Skin epidermis (tissue), 12 donors: ENCODE results near the gene IGF1.
"Not testable (repeated sequence)": the region's sequence is repeated elsewhere in the genome, so short reads cannot be mapped to it uniquely, and the experiment has no call there.

Experiments used
- H3K27ac ChIP-seq, 21 experiments: fragments of 200-600 bp; sonication (generic) in 11 of 21; one replicate each; pipeline ENCODE4 v1.5.0; 2020; ENCODE audit warnings: mild to moderate bottlenecking in 3 of 21, inconsistent platforms in 2 of 21, moderate library complexity in 2 of 21
- H3K4me3 ChIP-seq, 7 experiments: fragments of 200-600 bp; sonication (generic) in 2 of 7; one replicate each; pipeline ENCODE4 v1.5.0; 2020; ENCODE audit warnings: inconsistent platforms in 2 of 7, mild to moderate bottlenecking in 2 of 7, moderate library complexity in 1 of 7

The IGF1 gene

DNA sequence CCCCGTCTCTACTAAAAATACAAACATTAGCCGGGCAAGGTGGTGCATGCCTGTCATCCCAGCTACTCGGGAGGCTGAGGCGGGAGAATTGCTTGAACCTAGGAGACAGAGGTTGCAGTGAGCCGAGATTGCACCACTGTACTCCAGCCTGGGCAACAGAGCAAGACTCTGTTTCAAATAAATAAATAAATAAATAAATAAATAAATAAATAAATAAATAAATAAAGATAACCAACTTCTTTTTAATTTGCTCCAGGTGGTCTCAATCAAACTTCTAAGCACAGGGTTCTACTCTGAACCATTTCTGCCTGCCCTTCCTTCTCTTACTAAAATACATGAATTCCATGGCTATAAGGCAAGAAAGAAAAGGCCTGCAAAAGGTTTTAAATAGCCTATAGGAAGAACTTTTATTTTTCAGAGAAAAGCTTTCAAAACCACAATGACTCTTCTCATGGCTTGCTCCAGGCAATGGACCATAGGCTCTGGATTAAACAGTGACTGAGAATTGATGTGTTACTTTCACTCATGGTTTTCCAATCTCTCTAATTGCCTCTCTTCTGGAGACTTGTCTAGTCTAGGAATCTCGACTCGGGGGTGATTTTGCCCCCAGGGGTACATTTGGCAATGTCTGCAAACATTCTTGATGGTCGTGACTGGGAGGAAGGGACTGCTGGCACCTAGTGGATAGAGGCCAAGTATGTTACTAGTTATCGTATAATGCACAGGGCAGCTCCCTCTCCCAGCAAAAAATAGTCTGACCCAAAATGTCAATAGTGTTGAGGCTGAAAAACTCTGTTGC, 14.4 kb downstream of the IGF1 start:
- Histone ChIP-seq H3K4me3 (no peak overlapping the region), H3K27ac (no peak overlapping the region)

DNA sequence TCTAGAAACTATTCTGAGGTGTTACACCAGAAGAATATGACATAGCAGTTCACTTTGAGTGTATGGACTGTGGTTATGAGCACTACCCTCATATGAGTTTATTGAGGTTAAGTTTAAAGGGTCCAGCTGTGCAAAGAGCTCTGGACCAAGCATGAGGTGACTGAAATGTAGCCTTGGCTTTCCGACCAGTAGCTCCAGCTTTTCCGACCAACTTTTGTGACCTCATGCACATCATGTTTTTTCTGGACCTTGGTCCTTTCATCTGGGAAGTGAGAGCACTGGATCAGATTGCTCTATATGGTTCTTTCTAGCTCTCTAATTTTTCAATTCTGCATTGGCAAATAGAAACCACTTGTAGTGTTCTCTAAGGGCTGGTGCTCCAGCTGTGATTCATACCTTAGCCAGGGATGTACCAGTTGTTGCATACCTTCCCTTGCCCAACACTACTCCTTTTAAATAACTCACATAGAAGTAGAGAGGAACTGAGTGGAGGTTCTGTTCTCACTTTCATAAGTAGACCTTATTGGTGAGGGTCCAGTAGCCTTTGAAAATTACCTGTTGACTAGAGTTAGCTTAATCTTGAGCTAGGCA, 16.6 kb downstream of the IGF1 start:
- Histone ChIP-seq H3K4me3 (no peak overlapping the region), H3K27ac (no peak overlapping the region)

DNA sequence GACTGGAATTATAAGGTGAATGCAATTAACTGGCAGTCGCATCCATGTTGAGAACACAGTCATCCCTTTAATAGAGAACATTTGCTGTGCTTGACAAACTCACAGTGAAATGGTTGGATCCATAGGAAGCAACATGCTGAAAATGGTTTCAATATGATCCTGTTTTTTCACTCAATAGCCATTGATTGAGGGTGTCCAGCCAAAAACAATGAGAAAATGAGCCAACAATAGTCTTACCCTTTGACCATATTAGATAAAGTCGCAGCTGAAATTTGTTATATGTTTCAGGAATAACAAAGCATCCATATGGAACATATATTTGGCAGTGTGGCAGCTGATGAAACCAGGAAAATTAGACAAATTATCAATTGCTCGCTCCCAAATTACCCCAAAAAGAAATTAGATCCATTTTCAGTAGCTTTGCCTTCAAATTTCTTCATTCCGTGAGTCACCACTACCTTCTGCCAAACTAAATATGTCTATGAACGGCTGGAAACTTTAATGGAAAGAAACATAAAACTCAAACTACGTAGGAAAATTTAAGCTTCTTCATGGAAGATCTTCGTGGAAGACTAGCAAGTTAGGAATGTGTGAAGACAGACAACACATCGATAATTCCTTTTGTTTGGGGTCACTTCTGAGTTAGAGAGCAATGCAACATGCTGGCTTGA, 17.4 kb downstream of the IGF1 start:
- Histone ChIP-seq H3K27ac (no peak overlapping the region), H3K4me3 (no peak overlapping the region)

DNA sequence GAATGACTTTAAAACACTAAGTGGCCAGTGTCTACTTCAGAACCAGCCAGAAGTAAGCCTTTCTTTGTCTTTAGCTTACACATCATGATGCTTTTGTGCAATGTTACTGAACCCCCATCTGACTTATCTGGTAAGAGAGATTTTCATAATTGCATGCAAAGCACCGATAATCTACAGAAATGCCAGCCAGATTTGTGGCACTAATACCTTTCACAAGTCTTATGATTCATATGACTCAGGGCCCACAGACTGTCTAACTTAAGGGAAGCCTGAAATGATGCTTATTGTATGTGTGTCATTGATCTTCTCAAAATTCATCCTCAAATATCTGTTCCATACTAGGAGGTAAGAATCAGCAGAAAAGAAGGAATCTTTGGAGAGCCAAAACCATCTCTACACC, 18.0 kb downstream of the IGF1 start:
- no peak overlapping the region for H3K4me3 ChIP-seq
- no peak overlapping the region for H3K27ac ChIP-seq

DNA sequence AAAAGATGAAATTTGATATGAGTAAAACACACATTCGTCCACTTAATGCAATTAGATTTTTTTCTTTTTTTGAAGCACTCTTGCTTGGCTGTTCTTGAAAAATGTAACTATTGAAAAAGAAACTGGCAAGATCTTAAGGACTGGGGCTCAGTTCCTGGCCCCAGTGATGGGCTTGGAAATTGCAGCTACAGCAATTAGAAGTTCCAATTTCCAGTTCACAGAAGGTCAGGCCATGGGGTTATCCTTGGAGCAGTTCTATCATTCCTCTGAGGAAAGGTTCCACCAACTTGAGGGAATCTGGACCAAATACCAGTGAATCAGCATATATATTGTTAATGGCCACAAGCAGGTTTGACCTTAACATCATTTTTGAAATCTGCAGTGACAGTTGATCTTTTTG, 18.9 kb downstream of the IGF1 start:
- Histone ChIP-seq H3K27ac (no peak overlapping the region), H3K4me3 (no peak overlapping the region)

DNA sequence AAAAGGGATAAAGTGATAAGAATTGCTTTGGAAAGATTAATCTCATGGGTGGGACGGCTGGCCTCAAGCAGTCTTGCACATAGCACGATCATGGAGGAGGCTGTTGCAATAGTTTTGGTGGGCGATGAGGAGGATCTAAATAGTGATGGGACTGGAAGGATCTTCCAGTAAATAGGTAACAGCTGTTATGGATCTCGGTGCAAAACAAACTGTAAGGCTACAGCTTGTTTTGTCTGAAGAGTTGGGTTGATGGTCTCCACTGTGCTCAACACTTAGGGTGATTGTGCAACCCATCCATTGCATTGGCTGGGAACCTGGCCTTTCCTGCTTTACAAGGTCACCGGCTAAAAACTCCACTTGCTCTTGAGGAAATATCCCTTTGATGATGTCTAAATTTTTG, 21.0 kb downstream of the IGF1 start:
- Histone ChIP-seq H3K4me3 (no peak overlapping the region), H3K27ac (no peak overlapping the region)

DNA sequence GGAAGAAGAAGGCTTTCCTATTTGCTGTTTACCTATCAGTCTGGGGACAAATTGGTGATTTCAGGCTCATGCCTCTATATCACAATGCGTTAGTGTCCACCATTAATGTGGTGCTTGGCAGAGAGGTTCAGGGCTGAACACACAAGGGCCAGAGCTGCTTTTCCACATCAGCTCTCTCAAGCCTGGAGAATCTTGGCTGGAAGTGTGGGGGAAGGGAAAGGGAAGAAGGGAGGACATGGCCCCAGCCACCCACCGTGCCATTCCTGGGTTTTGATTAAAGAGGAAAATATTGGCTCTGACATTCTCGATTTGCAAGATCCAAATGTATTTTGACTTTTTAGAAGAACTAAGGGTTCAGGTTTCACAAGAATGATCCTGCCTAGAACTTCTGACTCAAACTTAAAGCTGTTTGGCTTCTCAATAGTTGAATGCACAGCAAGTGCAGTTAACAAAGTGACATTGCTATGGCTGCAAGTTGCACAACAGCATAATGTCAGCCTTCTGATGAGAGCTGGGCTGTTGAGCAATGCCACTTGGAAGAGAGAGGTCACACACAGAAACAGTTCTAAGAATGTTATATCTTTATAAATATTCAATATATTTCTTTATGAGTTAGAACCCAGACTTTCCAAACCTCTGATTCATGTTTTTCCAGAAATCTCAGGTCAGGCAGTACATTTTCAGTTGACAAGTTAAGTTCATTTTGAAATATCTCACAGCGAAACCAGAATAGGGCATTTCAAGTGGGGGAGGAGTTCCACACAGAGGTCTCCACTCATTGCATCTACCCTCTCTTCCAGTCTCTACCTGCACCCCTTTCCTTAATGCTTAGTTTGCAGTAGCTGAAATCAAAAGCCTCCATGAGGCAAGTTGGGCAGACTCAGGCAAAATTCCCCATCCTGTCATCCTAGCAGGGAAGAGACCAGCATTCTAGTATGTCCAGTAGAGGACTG, 25.3 kb downstream of the IGF1 start:
- Histone ChIP-seq H3K27ac (no peak overlapping the region), H3K4me3 (no peak overlapping the region)

DNA sequence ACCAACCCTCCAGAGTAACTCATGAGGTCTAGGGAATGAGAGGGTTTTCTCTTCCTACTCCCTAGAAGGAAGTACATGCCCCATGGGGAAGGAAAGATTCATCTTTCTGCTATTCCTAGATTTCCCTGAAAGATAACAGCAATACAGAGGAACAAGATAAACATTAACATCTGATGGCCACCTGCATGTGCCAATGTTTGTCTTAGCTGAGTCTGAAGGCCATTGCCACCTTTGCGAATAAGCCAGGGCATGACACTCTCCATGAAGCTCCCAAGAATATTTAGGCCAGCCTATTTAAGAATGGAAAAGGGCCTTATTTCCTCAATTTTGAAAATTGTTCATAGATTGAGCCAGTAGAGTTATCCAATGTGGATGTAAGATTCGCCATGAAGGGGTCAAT, 26.0 kb downstream of the IGF1 start:
- H3K4me3 ChIP-seq: no peak overlapping the region
- no peak overlapping the region for H3K27ac ChIP-seq

DNA sequence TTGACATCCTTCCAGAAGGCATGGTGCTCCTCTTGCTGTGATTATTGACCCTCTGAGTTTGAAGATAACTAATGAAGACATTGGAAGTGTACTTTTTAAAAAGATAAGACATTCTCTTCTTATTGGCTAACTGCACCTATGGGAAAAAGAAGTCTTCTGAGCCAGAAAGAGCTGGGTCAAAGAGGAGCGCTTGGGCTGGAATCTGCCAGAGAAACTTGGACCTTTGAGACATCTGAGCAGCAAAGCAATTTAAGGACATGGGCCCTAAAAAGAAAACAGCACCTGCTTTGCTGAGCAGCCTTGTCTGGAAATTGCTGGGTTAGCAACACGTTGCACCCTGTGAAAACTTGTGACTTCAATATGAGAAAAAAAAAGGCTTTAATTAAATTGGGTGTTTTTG, 27.8 kb downstream of the IGF1 start:
- Histone ChIP-seq H3K27ac (no peak overlapping the region), H3K4me3 (no peak overlapping the region)

DNA sequence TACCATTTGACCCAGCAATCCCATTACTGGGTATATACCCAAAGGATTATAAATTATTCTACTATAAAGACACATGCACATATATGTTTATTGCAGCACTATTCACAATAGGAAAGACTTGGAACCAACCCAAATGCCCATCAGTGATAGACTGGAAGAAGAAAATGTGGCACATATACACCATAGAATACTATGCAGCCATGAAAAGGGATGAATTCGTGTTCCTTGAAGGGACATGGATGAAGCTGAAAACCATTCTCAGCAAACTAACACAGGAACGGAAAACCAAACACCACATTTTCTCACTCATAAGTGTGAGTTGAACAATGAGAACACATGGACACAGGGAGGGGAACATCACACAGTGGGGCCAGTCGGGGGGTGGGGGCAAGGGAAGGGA, 31.3 kb downstream of the IGF1 start:
- not testable (repeated sequence) for H3K4me3 ChIP-seq, H3K27ac ChIP-seq

DNA sequence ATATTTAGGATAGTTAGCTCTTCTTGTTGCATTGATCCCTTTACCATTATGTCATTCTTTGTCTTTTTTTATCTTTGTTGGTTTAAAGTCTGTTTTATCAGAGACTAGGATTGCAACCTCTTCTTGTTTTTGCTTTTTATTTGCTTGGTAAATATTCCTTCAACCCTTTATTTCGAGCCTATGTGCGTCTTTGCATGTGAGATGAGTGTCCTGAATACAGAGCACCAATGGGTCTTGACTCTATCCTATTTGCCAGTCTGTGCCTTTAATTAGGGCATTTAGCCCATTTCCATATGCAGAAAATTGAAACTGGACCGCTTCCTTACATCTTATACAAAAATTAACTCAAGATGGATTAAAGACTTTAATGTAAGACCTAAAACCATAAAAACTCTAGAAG, 32.9 kb downstream of the IGF1 start:
- H3K4me3 ChIP-seq, H3K27ac ChIP-seq: not testable (repeated sequence)

DNA sequence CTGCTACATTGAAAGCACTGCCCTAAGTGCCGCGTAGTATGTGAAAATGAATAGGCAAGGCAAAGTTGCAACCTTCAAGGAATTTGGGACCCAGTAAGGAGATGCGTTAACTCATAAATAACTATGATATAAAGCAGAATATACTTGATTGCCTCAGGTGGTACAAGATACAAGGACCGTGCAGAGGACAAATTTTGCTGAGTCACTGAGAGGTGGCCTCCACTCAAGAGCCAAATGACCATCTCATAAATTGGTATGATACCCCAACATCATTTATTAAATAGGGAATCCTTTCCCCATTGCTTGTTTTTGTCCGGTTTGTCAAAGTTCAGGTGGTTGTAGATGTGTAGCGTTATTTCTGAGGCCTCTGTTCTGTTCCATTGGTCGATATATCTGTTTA, 35.7 kb downstream of the IGF1 start:
- H3K27ac ChIP-seq: no peak overlapping the region
- H3K4me3 ChIP-seq: no peak overlapping the region

DNA sequence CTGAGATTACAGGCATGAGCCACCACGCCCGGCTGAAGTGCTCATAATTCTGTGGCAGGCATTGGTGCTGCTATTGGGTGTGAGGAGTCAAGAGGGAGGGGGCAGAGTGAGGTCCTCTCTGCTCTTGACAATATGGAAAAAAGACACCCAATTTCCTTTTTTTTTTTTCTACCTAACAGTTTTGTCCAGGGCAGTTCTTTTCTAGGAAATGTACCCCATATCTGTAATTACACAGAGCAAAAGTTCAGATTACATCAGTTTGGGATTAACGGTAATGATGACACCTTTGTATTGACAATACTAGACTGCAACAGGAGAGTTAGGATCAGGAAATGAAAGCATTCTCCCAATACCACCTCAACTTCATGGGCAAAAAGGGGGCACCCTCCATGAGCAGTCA, 36.3 kb downstream of the IGF1 start:
- H3K27ac ChIP-seq: no peak overlapping the region
- H3K4me3 ChIP-seq: no peak overlapping the region

DNA sequence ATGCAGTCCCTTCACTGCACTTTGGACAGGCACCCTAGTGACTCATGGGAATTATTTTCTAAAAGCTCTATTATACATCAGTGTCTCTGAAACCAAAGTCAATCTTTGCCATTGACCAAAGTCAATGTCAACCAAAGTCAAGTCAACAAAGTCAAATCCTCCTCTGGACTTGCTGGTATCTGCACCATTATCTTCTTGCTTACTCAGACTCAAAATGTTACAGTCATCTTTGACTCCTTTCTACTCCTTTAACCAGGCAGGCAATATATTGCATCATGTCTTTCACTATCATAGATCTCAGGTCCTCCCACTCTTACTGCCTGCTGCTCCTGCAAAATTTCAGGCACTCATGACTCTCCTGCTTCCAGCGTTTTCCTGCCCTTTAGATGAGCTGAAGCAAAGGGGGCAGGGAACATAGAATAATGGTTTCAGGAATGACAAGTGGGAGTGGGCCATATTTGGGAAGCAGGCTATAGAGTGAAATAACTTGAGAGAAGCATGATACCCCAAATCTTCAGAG, 39.2 kb downstream of the IGF1 start:
- Histone ChIP-seq H3K4me3 (no peak overlapping the region), H3K27ac (no peak overlapping the region)

DNA sequence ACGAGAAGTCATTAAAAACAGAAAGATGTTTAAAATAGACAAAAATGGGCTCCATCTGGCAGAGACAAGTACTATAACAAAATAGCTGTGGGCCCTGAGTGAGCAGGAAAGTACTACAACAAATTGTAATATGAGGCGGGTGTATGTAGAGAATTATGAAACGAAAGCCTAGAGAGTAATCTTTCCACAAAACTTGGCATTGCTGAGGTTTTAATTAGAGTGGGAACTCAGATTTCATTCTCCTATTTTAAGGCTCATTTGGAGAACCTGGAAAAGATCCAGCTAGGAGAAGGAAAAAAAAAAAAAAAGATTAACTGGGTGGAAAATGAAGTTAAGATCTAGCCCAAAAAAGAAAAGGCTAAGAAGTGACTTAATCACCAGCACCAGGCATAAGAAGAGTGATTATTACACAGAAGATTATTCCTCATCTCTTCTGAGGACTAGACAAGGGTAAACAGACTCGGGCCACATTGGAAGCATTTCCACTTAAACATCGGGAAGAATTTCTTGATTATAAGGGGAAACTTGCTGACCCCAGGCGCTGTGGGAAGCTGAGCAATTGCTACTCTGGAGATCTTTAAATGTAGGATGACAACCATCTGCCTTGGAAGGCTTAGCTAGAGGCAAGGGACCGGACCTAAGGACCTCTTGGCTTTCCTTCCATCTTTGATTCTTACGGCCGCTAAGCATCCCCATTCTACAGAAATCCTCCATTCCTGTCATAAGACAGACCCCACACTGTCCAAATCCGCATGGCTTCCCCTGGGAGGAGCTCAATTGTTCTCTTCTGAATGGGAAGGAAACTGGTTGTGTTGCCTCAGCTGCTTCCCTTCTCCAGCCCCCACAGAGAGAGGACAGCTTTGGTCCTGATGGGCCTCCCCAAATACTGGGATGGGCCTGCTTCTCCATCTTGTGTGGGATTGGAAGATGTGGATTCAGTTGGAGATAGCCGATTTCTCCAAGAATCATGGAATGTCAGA, 40.6 kb downstream of the IGF1 start:
- H3K27ac ChIP-seq: no peak overlapping the region
- no peak overlapping the region for H3K4me3 ChIP-seq

DNA sequence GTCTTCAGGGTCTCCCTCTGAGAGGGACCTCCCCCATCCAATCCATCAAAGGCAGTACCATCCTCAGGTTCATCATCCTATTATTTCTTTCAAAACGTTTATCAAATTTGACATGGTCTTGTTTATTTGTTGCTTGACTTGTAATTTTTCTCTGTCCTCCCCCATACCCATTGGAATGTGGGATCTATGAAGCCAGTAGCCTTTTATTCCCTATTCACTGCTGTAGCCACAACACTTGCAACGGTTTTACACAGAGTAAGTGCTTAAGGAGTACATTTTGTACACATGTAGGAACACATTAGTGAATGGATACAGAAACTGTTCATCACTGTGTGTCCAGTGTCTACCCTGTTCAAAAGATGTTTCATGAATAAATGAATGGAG, 41.5 kb downstream of the IGF1 start:
- H3K27ac ChIP-seq: no peak overlapping the region

DNA sequence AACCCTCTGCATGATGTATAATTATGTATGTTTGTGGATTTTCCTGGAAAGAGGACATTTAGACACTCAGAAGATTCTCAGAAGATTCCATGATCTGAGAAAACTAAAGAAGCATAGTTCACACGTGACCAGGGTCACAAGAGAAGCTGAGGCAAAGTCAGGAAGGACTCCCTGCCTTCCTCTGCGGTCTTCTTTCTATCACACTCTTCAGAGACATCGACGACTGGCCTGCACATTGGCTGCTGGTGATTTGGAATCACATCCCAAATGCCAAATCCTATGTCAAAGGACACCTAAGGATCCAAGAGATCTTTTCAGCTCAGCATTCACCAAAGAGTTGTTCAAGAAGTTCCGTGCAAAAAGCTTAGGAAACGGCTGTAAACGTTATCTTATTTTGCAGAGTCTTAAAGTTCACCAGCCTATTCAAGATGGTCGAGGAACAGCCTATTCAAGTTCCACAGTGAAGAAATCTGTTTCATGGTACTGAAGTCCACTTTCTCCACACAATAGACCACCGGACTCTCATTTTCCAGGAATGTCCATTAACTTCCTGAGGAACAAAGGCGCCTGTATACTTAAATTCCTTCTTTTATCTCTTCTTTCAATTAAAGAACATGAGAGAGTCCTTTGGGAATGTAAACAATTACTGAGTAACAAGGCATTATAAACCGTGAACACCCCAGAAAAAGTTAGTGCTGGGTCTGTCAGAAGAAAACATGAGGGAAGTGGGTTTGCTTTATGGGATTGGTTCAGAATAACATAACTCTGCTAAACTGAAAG, 42.1 kb downstream of the IGF1 start:
- Histone ChIP-seq H3K4me3 (no peak overlapping the region), H3K27ac (no peak overlapping the region)

More for the DNA sequence above, 41.5 kb downstream of the IGF1 start:
- no peak overlapping the region for H3K4me3 ChIP-seq

DNA sequence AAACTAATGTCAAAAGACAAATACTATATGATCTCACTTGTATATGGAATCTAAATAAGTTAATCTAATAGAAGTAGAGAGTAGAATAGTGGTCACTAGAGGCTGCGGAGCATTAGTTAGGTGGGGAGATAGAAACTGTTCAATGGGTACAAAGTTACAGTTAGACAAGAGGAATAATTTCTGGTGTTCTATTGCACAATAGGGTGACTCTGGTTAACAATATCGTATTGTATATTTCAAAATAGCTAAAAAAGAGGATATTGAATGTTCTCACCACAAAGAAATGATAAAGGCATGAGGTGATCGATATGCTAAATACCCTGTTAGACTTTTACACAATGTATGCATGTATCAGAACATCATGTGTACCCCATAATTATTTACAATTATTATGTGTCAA, 42.9 kb downstream of the IGF1 start:
- no peak overlapping the region for H3K27ac ChIP-seq
- no peak overlapping the region for H3K4me3 ChIP-seq
